ENCODE measurements around the gene LSMEM2. TPM values are rescaled to one million over a fixed set of nuclear protein-coding genes. Genes with fewer than 3 reads are reported as not detected.

LSMEM2 gene
- total and polyA plus RNA-seq, 2 experiments from 2014 or later = 0.59 to 0.86 TPM

DNA sequence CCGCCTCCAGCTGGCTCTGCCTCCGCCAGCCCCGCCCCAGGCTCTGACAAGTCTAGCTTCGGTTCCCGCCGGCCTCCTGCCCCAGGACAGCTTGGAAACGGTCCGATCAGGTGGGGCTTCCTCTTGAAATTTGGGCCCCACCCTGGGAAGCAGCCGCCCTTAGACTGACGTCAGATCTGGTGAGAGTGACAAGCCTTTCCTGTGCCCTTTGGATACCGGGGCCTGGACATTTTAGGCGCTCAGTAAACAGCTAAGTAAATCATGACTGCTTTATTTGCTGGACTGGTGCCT lies 20.7 kb downstream of the LSMEM2 start (continued):
- TF ChIP-seq, protein P1, sequence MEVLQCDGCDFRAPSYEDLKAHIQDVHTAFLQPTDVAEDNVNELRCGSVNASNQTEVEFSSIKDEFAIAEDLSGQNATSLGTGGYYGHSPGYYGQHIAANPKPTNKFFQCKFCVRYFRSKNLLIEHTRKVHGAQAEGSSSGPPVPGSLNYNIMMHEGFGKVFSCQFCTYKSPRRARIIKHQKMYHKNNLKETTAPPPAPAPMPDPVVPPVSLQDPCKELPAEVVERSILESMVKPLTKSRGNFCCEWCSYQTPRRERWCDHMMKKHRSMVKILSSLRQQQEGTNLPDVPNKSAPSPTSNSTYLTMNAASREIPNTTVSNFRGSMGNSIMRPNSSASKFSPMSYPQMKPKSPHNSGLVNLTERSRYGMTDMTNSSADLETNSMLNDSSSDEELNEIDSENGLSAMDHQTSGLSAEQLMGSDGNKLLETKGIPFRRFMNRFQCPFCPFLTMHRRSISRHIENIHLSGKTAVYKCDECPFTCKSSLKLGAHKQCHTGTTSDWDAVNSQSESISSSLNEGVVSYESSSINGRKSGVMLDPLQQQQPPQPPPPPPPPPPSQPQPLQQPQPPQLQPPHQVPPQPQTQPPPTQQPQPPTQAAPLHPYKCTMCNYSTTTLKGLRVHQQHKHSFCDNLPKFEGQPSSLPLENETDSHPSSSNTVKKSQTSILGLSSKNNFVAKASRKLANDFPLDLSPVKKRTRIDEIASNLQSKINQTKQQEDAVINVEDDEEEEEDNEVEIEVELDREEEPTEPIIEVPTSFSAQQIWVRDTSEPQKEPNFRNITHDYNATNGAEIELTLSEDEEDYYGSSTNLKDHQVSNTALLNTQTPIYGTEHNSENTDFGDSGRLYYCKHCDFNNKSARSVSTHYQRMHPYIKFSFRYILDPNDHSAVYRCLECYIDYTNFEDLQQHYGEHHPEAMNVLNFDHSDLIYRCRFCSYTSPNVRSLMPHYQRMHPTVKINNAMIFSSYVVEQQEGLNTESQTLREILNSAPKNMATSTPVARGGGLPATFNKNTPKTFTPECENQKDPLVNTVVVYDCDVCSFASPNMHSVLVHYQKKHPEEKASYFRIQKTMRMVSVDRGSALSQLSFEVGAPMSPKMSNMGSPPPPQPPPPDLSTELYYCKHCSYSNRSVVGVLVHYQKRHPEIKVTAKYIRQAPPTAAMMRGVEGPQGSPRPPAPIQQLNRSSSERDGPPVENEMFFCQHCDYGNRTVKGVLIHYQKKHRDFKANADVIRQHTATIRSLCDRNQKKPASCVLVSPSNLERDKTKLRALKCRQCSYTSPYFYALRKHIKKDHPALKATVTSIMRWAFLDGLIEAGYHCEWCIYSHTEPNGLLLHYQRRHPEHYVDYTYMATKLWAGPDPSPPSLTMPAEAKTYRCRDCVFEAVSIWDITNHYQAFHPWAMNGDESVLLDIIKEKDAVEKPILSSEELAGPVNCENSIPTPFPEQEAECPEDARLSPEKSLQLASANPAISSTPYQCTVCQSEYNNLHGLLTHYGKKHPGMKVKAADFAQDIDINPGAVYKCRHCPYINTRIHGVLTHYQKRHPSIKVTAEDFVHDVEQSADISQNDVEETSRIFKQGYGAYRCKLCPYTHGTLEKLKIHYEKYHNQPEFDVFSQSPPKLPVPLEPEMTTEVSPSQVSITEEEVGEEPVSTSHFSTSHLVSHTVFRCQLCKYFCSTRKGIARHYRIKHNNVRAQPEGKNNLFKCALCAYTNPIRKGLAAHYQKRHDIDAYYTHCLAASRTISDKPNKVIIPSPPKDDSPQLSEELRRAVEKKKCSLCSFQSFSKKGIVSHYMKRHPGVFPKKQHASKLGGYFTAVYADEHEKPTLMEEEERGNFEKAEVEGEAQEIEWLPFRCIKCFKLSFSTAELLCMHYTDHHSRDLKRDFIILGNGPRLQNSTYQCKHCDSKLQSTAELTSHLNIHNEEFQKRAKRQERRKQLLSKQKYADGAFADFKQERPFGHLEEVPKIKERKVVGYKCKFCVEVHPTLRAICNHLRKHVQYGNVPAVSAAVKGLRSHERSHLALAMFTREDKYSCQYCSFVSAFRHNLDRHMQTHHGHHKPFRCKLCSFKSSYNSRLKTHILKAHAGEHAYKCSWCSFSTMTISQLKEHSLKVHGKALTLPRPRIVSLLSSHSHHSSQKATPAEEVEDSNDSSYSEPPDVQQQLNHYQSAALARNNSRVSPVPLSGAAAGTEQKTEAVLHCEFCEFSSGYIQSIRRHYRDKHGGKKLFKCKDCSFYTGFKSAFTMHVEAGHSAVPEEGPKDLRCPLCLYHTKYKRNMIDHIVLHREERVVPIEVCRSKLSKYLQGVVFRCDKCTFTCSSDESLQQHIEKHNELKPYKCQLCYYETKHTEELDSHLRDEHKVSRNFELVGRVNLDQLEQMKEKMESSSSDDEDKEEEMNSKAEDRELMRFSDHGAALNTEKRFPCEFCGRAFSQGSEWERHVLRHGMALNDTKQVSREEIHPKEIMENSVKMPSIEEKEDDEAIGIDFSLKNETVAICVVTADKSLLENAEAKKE (CRISPR knock-in tag; IDR thresholded peaks at IDR 0.05) = no peak
- no peak for TF ChIP-seq STAT1 (IDR thresholded peaks at IDR 0.05; ENCODE audit: unreplicated experiment)

DNA sequence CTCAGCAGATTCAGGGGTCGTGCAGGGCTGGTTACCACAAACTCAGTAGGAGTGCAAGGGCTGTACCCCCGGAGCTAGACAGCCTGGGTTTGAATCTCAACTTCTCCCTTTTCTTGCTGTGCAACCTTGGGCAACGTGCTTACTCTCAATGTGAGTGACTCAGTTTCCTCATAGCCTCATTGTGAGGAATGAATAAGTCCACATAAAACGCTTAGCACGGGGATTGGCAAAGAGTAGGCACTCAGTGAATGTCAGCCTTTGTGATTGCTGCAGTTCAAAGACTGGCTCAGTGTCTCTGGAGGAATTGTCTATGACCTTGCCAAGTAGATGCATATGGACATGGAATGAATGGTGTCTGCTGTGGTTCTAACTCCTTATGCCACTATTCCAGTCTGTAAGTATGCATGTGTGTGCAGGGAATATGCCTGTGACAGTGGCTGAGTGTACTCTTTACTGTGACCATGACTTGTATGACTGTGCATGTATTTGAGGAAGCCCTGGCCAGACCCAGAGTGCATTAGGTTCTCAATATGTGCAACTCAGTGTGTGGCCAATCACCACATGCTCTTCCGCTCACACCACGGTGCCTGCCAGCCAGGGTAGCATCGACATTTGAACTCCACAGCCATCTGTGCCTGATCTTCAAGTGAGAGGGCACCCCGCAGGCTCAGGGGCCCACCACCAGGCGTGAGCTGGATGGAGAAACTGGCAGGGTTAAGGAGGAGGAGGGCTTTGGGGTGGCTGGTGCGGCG lies 21.2 kb downstream of the LSMEM2 start:
- DNase-seq (ENCODE audit: low spot score) (no peak), ATAC-seq (no peak)
- Mint-ChIP-seq H3K27me3 (ENCODE audit: insufficient read depth, low read depth, poor library complexity) (peaks cover 23% of the 10 kb centered on the region), H3K27ac (peak overlapping the region; percentile 52; the same call in 1 of the 2 replicates), H3K36me3 (ENCODE audit: low read depth) (0 out of 3 replicates have a peak, but pooled peaks cover 5% of the 10 kb centered on the region), H3K4me1 (peaks cover 22% of the 10 kb centered on the region), H3K9me3 (peaks cover 6% of the 10 kb centered on the region; the same call in 2 of the 3 replicates), H3K4me3 (peak overlapping the region; percentile 98)
- Histone ChIP-seq H3K9me2 (ENCODE audit: insufficient read depth) (no peaks in the 10 kb centered on the region), H3K4me1 (ENCODE audit: insufficient read depth) (peaks cover 25% of the 10 kb centered on the region), H3K79me2 (replicated peaks; ENCODE audit: insufficient read depth) (no peaks in the 10 kb centered on the region), H3K27me3 (ENCODE audit: insufficient read depth) (no peaks in the 10 kb centered on the region), H3K36me3 (ENCODE audit: insufficient read depth) (no peaks in the 10 kb centered on the region), H4K20me1 (replicated peaks; ENCODE audit: insufficient read depth) (no peaks in the 10 kb centered on the region), H3K4me2 (peak overlapping the region; percentile 77), H3K27ac (ENCODE audit: low read depth) (peak overlapping the region; percentile 56; the same call in 1 of the 2 replicates), H3F3A (replicated peaks; ENCODE audit: low read depth) (peaks cover 17% of the 10 kb centered on the region), H3K4me3 (peak overlapping the region; percentile 49), H2AFZ (peak overlapping the region; percentile 44; the same call in 1 of the 2 replicates)
- TF ChIP-seq, protein P2, sequence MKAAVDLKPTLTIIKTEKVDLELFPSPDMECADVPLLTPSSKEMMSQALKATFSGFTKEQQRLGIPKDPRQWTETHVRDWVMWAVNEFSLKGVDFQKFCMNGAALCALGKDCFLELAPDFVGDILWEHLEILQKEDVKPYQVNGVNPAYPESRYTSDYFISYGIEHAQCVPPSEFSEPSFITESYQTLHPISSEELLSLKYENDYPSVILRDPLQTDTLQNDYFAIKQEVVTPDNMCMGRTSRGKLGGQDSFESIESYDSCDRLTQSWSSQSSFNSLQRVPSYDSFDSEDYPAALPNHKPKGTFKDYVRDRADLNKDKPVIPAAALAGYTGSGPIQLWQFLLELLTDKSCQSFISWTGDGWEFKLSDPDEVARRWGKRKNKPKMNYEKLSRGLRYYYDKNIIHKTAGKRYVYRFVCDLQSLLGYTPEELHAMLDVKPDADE (IDR thresholded peaks at IDR 0.05) = no peak
- TF ChIP-seq, protein P3, sequence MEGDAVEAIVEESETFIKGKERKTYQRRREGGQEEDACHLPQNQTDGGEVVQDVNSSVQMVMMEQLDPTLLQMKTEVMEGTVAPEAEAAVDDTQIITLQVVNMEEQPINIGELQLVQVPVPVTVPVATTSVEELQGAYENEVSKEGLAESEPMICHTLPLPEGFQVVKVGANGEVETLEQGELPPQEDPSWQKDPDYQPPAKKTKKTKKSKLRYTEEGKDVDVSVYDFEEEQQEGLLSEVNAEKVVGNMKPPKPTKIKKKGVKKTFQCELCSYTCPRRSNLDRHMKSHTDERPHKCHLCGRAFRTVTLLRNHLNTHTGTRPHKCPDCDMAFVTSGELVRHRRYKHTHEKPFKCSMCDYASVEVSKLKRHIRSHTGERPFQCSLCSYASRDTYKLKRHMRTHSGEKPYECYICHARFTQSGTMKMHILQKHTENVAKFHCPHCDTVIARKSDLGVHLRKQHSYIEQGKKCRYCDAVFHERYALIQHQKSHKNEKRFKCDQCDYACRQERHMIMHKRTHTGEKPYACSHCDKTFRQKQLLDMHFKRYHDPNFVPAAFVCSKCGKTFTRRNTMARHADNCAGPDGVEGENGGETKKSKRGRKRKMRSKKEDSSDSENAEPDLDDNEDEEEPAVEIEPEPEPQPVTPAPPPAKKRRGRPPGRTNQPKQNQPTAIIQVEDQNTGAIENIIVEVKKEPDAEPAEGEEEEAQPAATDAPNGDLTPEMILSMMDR (conservative IDR thresholded peaks at IDR 0.05; ENCODE audit: low read depth in 2 of 2) = no peak
- TF ChIP-seq ZNF331 (CRISPR knock-in tag; IDR thresholded peaks at IDR 0.05; ENCODE audit: low read depth) (no peak), ZNF114 (CRISPR knock-in tag; IDR thresholded peaks at IDR 0.05) (no peak)
- TF ChIP-seq, protein P4, sequence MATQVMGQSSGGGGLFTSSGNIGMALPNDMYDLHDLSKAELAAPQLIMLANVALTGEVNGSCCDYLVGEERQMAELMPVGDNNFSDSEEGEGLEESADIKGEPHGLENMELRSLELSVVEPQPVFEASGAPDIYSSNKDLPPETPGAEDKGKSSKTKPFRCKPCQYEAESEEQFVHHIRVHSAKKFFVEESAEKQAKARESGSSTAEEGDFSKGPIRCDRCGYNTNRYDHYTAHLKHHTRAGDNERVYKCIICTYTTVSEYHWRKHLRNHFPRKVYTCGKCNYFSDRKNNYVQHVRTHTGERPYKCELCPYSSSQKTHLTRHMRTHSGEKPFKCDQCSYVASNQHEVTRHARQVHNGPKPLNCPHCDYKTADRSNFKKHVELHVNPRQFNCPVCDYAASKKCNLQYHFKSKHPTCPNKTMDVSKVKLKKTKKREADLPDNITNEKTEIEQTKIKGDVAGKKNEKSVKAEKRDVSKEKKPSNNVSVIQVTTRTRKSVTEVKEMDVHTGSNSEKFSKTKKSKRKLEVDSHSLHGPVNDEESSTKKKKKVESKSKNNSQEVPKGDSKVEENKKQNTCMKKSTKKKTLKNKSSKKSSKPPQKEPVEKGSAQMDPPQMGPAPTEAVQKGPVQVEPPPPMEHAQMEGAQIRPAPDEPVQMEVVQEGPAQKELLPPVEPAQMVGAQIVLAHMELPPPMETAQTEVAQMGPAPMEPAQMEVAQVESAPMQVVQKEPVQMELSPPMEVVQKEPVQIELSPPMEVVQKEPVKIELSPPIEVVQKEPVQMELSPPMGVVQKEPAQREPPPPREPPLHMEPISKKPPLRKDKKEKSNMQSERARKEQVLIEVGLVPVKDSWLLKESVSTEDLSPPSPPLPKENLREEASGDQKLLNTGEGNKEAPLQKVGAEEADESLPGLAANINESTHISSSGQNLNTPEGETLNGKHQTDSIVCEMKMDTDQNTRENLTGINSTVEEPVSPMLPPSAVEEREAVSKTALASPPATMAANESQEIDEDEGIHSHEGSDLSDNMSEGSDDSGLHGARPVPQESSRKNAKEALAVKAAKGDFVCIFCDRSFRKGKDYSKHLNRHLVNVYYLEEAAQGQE (IDR thresholded peaks at IDR 0.05; ENCODE audit: unreplicated experiment) = no peak

All from GM23338 (cell line).